AG04449 (cell line): ENCODE data around the gene RICTOR.

Source experiments
- CTCF ChIA-PET: fragments of 350-600 bp; formaldehyde crosslinking; extraction: SDS; loops from one replicate; lab custom pipeline; 2021; ENCODE audit warnings: antibody characterized with exemption; lab: Yijun Ruan, JAX
- POLR2A ChIA-PET: fragments of 400-600, 350-600 bp; formaldehyde crosslinking; extraction: SDS; loops from one replicate; lab custom pipeline; 2020; ENCODE audit warnings: antibody characterized with exemption, inconsistent platforms; lab: Yijun Ruan, JAX
- DNase-seq: peaks from one replicate; pipeline ENCODE4 v3.0.0-alpha.2; 2010; ENCODE audit warnings: low read depth, low spot score
- H3K4me3 ChIP-seq: 2 replicates; pipeline ENCODE4 v1.5.1; 2011; ENCODE audit warnings: low read depth, mild to moderate bottlenecking, control low read depth, low read length
- CTCF ChIP-seq: IDR thresholded peaks from one replicate; pipeline ENCODE4 v1.5.1; 2011; ENCODE audit warnings: mild to moderate bottlenecking, moderate library complexity, low read length, control low read depth, inconsistent platforms; ENCODE audit not compliant: insufficient read depth; ENCODE audit errors: missing control alignments

The RICTOR gene

GRCh38 chr5:39118638-39119037, 44.4 kb upstream of the RICTOR start:
- no peak for DNase-seq
- ChIA-PET POLR2A (no interaction called here), CTCF (interaction anchor here (0.9 to 1.6 kb wide), 2 partner anchors 15 to 38 kb away, joined by 3 to 8 read pairs; no protein-coding TSS in a partner anchor)
- TF ChIP-seq CTCF: no peak
- H3K4me3 ChIP-seq: no peak overlapping the region

- TF ChIP-seq CTCF: no peak
- POLR2A ChIA-PET: no interaction called here
- CTCF ChIA-PET: interaction anchor here (0.7 to 1.4 kb wide), 3 partner anchors 9 to 100 kb away, joined by 3 read pairs; no protein-coding TSS in a partner anchor
Measured at GRCh38 chr5:39117401-39117800, 43.2 kb upstream of the RICTOR start.

GRCh38 chr5:39116344-39117170, 42.4 kb upstream of the RICTOR start:
- ChIA-PET CTCF (interaction anchor here (0.7 to 1.4 kb wide), 4 partner anchors 8 to 101 kb away, joined by 3 read pairs; no protein-coding TSS in a partner anchor), POLR2A (no interaction called here)

More at GRCh38 chr5:39117401-39117800, 43.2 kb upstream of the RICTOR start:
- no peak for DNase-seq
- no peak overlapping the region for H3K4me3 ChIP-seq

GRCh38 chr5:39115644-39116343, 41.6 kb upstream of the RICTOR start:
- ChIA-PET POLR2A (interaction anchor here (1.0 kb wide), 1 partner anchor 12 kb away, joined by 5 read pairs; no protein-coding TSS in a partner anchor), CTCF (interaction anchor here (1.1 to 1.4 kb wide), 3 partner anchors 8 to 35 kb away, joined by 3 read pairs; no protein-coding TSS in a partner anchor)
- no peak for TF ChIP-seq CTCF
- H3K4me3 ChIP-seq: no peak overlapping the region
- no peak for DNase-seq

More at GRCh38 chr5:39116344-39117170, 42.4 kb upstream of the RICTOR start:
- TF ChIP-seq CTCF: no peak
- no peak for DNase-seq
- H3K4me3 ChIP-seq: no peak overlapping the region

GRCh38 chr5:39114155-39114554, 40.0 kb upstream of the RICTOR start:
- POLR2A ChIA-PET: no interaction called here
- CTCF ChIA-PET: interaction anchor here (0.7 to 1.4 kb wide), 2 partner anchors 33 to 268 kb away, joined by 3 to 5 read pairs; no protein-coding TSS in a partner anchor
- no peak overlapping the region for H3K4me3 ChIP-seq
- DNase-seq: no peak
- TF ChIP-seq CTCF: no peak
